ENCODE measurements around the gene MIS18BP1.

Gene MIS18BP1

DNA sequence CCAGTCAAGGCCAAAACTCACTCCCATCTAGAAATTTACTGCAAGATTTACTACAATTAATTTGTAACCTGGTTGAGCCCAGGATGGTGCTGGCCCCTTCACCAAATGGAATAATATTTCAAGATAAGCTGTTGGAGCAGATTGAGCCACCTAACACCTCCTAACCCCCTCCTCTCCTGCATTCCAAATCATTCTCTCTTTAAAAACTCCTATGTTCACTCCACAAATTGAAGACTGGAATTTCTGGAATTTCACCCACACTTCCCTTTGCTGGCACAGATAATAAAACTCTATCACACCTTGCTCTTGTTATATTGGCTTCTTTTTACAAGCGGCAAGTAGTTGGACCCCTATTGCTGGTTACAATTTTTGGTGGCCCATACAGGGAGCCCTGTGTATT, 41.7 kb downstream of the MIS18BP1 start:
- DNase-seq (ENCODE audit: insufficient read length, low spot score) = no peak
- no peak for FAIRE-seq
- TF ChIP-seq, protein P1, sequence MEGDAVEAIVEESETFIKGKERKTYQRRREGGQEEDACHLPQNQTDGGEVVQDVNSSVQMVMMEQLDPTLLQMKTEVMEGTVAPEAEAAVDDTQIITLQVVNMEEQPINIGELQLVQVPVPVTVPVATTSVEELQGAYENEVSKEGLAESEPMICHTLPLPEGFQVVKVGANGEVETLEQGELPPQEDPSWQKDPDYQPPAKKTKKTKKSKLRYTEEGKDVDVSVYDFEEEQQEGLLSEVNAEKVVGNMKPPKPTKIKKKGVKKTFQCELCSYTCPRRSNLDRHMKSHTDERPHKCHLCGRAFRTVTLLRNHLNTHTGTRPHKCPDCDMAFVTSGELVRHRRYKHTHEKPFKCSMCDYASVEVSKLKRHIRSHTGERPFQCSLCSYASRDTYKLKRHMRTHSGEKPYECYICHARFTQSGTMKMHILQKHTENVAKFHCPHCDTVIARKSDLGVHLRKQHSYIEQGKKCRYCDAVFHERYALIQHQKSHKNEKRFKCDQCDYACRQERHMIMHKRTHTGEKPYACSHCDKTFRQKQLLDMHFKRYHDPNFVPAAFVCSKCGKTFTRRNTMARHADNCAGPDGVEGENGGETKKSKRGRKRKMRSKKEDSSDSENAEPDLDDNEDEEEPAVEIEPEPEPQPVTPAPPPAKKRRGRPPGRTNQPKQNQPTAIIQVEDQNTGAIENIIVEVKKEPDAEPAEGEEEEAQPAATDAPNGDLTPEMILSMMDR (IDR thresholded peaks at IDR 0.05; ENCODE audit: insufficient read depth, missing control alignments) = no peak

- DNase-seq (ENCODE audit: insufficient read length, low spot score) (no peak), FAIRE-seq (no peak)
Measured at GRCh38 chr14:45210159-45210558, 42.8 kb downstream of the MIS18BP1 start.

GRCh38 chr14:45204241-45204640, 48.8 kb downstream of the MIS18BP1 start:
- DNase-seq (ENCODE audit: insufficient read length, low spot score) (no peak), FAIRE-seq (peak; percentile 46)
- TF ChIP-seq, protein P1 (IDR thresholded peaks at IDR 0.05; ENCODE audit: insufficient read depth, missing control alignments) = no peak

More at GRCh38 chr14:45210159-45210558, 42.8 kb downstream of the MIS18BP1 start:
- TF ChIP-seq, protein P1 (IDR thresholded peaks at IDR 0.05; ENCODE audit: insufficient read depth, missing control alignments) = no peak

GRCh38 chr14:45201905-45202304, 51.1 kb downstream of the MIS18BP1 start:
- DNase-seq (ENCODE audit: insufficient read length, low spot score) (no peak), FAIRE-seq (no peak)
- TF ChIP-seq, protein P1 (IDR thresholded peaks at IDR 0.05; ENCODE audit: insufficient read depth, missing control alignments) = peak; percentile 18

- FAIRE-seq (no peak), DNase-seq (ENCODE audit: insufficient read length, low spot score) (no peak)
- TF ChIP-seq, protein P1 (IDR thresholded peaks at IDR 0.05; ENCODE audit: insufficient read depth, missing control alignments) = no peak
Measured at GRCh38 chr14:45199230-45199629, 53.8 kb downstream of the MIS18BP1 start.

GRCh38 chr14:45198551-45198950, 54.5 kb downstream of the MIS18BP1 start:
- TF ChIP-seq, protein P1 (IDR thresholded peaks at IDR 0.05; ENCODE audit: insufficient read depth, missing control alignments) = no peak
- FAIRE-seq (no peak), DNase-seq (ENCODE audit: insufficient read length, low spot score) (no peak)

GRCh38 chr14:45194964-45195363, 58.0 kb downstream of the MIS18BP1 start:
- DNase-seq (ENCODE audit: insufficient read length, low spot score) = no peak

More at GRCh38 chr14:45194964-45195363, 58.0 kb downstream of the MIS18BP1 start:
- TF ChIP-seq, protein P1 (IDR thresholded peaks at IDR 0.05; ENCODE audit: insufficient read depth, missing control alignments) = no peak
- FAIRE-seq = no peak
